K562 (cell line): ENCODE measurements around the gene GP1BA.

Experiments used
- CHD4 ChIP-seq: fragments of 200-600 bp; sonication (generic); IDR thresholded peaks from 3 replicates; pipeline ENCODE4 v1.6.1; 2012; ENCODE audit warnings: low read depth, mild to moderate bottlenecking, mixed read lengths, low read length, inconsistent platforms; ENCODE audit not compliant: insufficient read depth, insufficient replicate concordance, poor library complexity, severe bottlenecking
- FOXP1 ChIP-seq: sonication (generic); formaldehyde crosslinking; IDR thresholded peaks from 2 replicates; pipeline ENCODE4 v1.8.0; 2022; ENCODE audit warnings: mild to moderate bottlenecking, missing genetic modification reagents
- FOXP4 ChIP-seq: sonication (generic); formaldehyde crosslinking; IDR thresholded peaks from 2 replicates; pipeline ENCODE4 v1.8.0; 2022; ENCODE audit warnings: mild to moderate bottlenecking, missing genetic modification reagents, borderline replicate concordance
- HMG20B ChIP-seq: fragments of 250-450 bp; sonication (Bioruptor Pico); IDR thresholded peaks from 2 replicates; pipeline ENCODE4 v1.5.0; 2021; ENCODE audit warnings: mild to moderate bottlenecking
- L3MBTL2 ChIP-seq: fragments of 450-650 bp; IDR thresholded peaks from 2 replicates; pipeline ENCODE4 v1.6.1; 2016; ENCODE audit warnings: mild to moderate bottlenecking, moderate library complexity
- MCM2 ChIP-seq: fragments of 450-650 bp; IDR thresholded peaks from 2 replicates; pipeline ENCODE4 v1.6.1; 2017; ENCODE audit warnings: low read depth, mild to moderate bottlenecking
- ZNF143 ChIP-seq: sonication (generic); formaldehyde crosslinking; IDR thresholded peaks from 2 replicates; pipeline ENCODE4 v1.9.0; 2022; ENCODE audit warnings: mild to moderate bottlenecking, missing genetic modification reagents
- TF ChIP-seq, protein P1 (sequence below), 3 experiments: IDR thresholded peaks in 2 of 3; conservative IDR thresholded peaks in 1 of 3; 2 replicates each; pipeline ENCODE4 v1.5.1; 2011 to 2012; ENCODE audit warnings: low read length in 3 of 3, mild to moderate bottlenecking in 3 of 3, control low read depth in 2 of 3, improper control_type of control experiment in 1 of 3, inconsistent platforms in 1 of 3, low read depth in 1 of 3, mixed read lengths in 1 of 3, moderate library complexity in 1 of 3; ENCODE audit not compliant: insufficient read depth in 2 of 3

GRCh38 chr17:4973256-4974114 is 41.4 kb downstream of the GP1BA start:
- TF ChIP-seq, protein P1, sequence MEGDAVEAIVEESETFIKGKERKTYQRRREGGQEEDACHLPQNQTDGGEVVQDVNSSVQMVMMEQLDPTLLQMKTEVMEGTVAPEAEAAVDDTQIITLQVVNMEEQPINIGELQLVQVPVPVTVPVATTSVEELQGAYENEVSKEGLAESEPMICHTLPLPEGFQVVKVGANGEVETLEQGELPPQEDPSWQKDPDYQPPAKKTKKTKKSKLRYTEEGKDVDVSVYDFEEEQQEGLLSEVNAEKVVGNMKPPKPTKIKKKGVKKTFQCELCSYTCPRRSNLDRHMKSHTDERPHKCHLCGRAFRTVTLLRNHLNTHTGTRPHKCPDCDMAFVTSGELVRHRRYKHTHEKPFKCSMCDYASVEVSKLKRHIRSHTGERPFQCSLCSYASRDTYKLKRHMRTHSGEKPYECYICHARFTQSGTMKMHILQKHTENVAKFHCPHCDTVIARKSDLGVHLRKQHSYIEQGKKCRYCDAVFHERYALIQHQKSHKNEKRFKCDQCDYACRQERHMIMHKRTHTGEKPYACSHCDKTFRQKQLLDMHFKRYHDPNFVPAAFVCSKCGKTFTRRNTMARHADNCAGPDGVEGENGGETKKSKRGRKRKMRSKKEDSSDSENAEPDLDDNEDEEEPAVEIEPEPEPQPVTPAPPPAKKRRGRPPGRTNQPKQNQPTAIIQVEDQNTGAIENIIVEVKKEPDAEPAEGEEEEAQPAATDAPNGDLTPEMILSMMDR (IDR thresholded peaks at IDR 0.05 in 2 of 3, conservative IDR thresholded peaks at IDR 0.05 in 1 of 3; ENCODE audit: insufficient read depth in 2 of 3, low read depth in 1 of 3, low read length in 3 of 3), result no peak
- TF ChIP-seq ZNF143 (CRISPR knock-in tag) (no peak), CHD4 (no peak), L3MBTL2 (no peak), FOXP1 (CRISPR knock-in tag) (no peak), MCM2 (no peak), HMG20B (no peak), FOXP4 (CRISPR knock-in tag) (no peak)
